Activated CD8-positive, alpha-beta T cell treated with anti-CD3 and anti-CD28 coated beads, Interleukin-2, amount 10 ng/mL, durations not matched to agents 7 days and 5 days (primary cell): Measurements from ENCODE around the gene FOXM1. TPM values are rescaled to one million over a fixed set of nuclear protein-coding genes. Genes with fewer than 3 reads are reported as not detected.

Experiments used
- ATAC-seq: fragments of 150-1000 bp; cut with Tn5 transposase; one replicate; pipeline ENCODE4 v1.10.0; 2021; ENCODE audit warnings: moderate library complexity
- CTCF ChIA-PET: fragments of 350-600 bp; sonication (Branson Sonifier 250); formaldehyde crosslinking; loops from one replicate; lab custom pipeline; 2021; ENCODE audit warnings: antibody characterized with exemption; lab: Charles Lee
- POLR2A ChIA-PET: fragments of 350-600 bp; sonication (Branson Sonifier 250); formaldehyde crosslinking; loops from one replicate; lab custom pipeline; 2021; ENCODE audit warnings: antibody characterized with exemption; lab: Charles Lee
- DNase-seq: peaks from one replicate; pipeline ENCODE4 v3.0.0-alpha.2; 2020
- H3K27ac Mint-ChIP-seq: one replicate; pipeline ENCODE4 v1.8.0; 2021; ENCODE audit warnings: mild to moderate bottlenecking, mixed read lengths
- H3K27me3 Mint-ChIP-seq: one replicate; pipeline ENCODE4 v1.8.0; 2021; ENCODE audit warnings: low read depth, mixed read lengths
- H3K36me3 Mint-ChIP-seq: one replicate; pipeline ENCODE4 v1.8.0; 2021; ENCODE audit warnings: low read depth, mixed read lengths
- H3K4me1 Mint-ChIP-seq: one replicate; pipeline ENCODE4 v1.8.0; 2021; ENCODE audit warnings: low read depth, mixed read lengths
- H3K4me3 Mint-ChIP-seq: one replicate; pipeline ENCODE4 v1.8.0; 2021; ENCODE audit warnings: mild to moderate bottlenecking, mixed read lengths
- H3K9me3 Mint-ChIP-seq: one replicate; pipeline ENCODE4 v1.8.0; 2022; ENCODE audit warnings: mixed read lengths; ENCODE audit not compliant: insufficient read depth
- total RNA-seq, 2 experiments: library from RNA; stranded (reverse); gene quantifications; one replicate each; pipeline ENCODE4 v1.2.3, GENCODE V29; 2021

The FOXM1 gene
- total RNA-seq, 2 experiments from 2014 or later = 138 to 142 TPM

GRCh38 chr12:2834581-2835491 is 42.1 kb downstream of the FOXM1 start, which contains the start of gene NRIP2:
Gene NRIP2 (minus strand): TSS chr12:2835035. CDS start chr12:2834983, 52 bp downstream.
- no peaks in the 10 kb centered on the region for H3K27me3 Mint-ChIP-seq
- no peak within 1 kb of the TSS for H3K27ac Mint-ChIP-seq
- no peak for DNase-seq
- no peak for ATAC-seq
- CTCF ChIA-PET = interaction anchor here (1.4 kb wide), 1 partner anchor 11 kb away, joined by 5 read pairs; no protein-coding TSS in a partner anchor
- POLR2A ChIA-PET = interaction anchor here (1.0 to 1.2 kb wide), 2 partner anchors 22 to 42 kb away, joined by 3 to 5 read pairs; partner anchors contain the start of genes FOXM1, ITFG2 and RHNO1
- H3K4me1 Mint-ChIP-seq = no peaks in the 10 kb centered on the region
- no peaks in the 10 kb centered on the region for H3K9me3 Mint-ChIP-seq
- no peak within 1 kb of the TSS for H3K4me3 Mint-ChIP-seq
- H3K36me3 Mint-ChIP-seq = peaks cover 17% of the 10 kb centered on the region

GRCh38 chr12:2833810-2834209 is 43.2 kb downstream of the FOXM1 start:
- Mint-ChIP-seq H3K9me3 (no peaks in the 10 kb centered on the region), H3K36me3 (peaks cover 14% of the 10 kb centered on the region), H3K27me3 (no peaks in the 10 kb centered on the region), H3K4me1 (no peaks in the 10 kb centered on the region), H3K27ac (no peak overlapping the region), H3K4me3 (no peak overlapping the region)
- CTCF ChIA-PET = interaction anchor here (1.3 to 1.4 kb wide), 2 partner anchors 12 to 20 kb away, joined by 3 to 5 read pairs; no protein-coding TSS in a partner anchor
- POLR2A ChIA-PET = interaction anchor here (1.2 kb wide), 1 partner anchor 21 kb away, joined by 3 read pairs; the partner anchor contains the start of gene ITFG2
- ATAC-seq = no peak
- DNase-seq = no peak

GRCh38 chr12:2833327-2833726 is 43.6 kb downstream of the FOXM1 start:
- Mint-ChIP-seq H3K27me3 (no peaks in the 10 kb centered on the region), H3K4me1 (no peaks in the 10 kb centered on the region), H3K36me3 (peaks cover 16% of the 10 kb centered on the region), H3K9me3 (no peaks in the 10 kb centered on the region), H3K4me3 (no peak overlapping the region), H3K27ac (no peak overlapping the region)
- ATAC-seq (no peak), DNase-seq (no peak)
- CTCF ChIA-PET = interaction anchor here (1.3 to 1.4 kb wide), 2 partner anchors 12 to 20 kb away, joined by 3 to 5 read pairs; no protein-coding TSS in a partner anchor
- POLR2A ChIA-PET = interaction anchor here (1.2 kb wide), 1 partner anchor 20 kb away, joined by 3 read pairs; the partner anchor contains the start of gene ITFG2

- Mint-ChIP-seq H3K9me3 (no peaks in the 10 kb centered on the region), H3K4me1 (no peaks in the 10 kb centered on the region), H3K27ac (peak overlapping the region; percentile 28), H3K27me3 (no peaks in the 10 kb centered on the region), H3K4me3 (no peak overlapping the region), H3K36me3 (peaks cover 20% of the 10 kb centered on the region)
- DNase-seq (no peak), ATAC-seq (no peak)
- ChIA-PET CTCF (interaction anchor here (1.3 kb wide), 1 partner anchor 21 kb away, joined by 3 read pairs; no protein-coding TSS in a partner anchor), POLR2A (no interaction called here)
These were observed 44.3 kb downstream of the FOXM1 start for GRCh38 chr12:2832550-2833127.

- CTCF ChIA-PET = interaction anchor here (0.7 kb wide), 1 partner anchor 16 kb away, joined by 3 read pairs; no protein-coding TSS in a partner anchor
- H3K27ac Mint-ChIP-seq = no peak overlapping the region
These were observed 47.7 kb downstream of the FOXM1 start for GRCh38 chr12:2829275-2829674.

GRCh38 chr12:2826721-2827515 is 50.1 kb downstream of the FOXM1 start:
- DNase-seq (no peak), ATAC-seq (no peak)
- ChIA-PET POLR2A (no interaction called here), CTCF (no interaction called here)
- H3K27me3 Mint-ChIP-seq = no peaks in the 10 kb centered on the region
- no peaks in the 10 kb centered on the region for H3K4me1 Mint-ChIP-seq
- H3K4me3 Mint-ChIP-seq = no peak overlapping the region
- H3K27ac Mint-ChIP-seq = no peak overlapping the region
- no peaks in the 10 kb centered on the region for H3K9me3 Mint-ChIP-seq
- H3K36me3 Mint-ChIP-seq = peaks cover 50% of the 10 kb centered on the region

More at GRCh38 chr12:2829275-2829674, 47.7 kb downstream of the FOXM1 start:
- Mint-ChIP-seq H3K27me3 (no peaks in the 10 kb centered on the region), H3K4me1 (no peaks in the 10 kb centered on the region), H3K36me3 (peaks cover 32% of the 10 kb centered on the region), H3K9me3 (no peaks in the 10 kb centered on the region), H3K4me3 (no peak overlapping the region)
- ATAC-seq = no peak
- POLR2A ChIA-PET = no interaction called here
- DNase-seq = no peak

GRCh38 chr12:2826036-2826435 is 50.9 kb downstream of the FOXM1 start:
- ChIA-PET POLR2A (no interaction called here), CTCF (no interaction called here)
- Mint-ChIP-seq H3K4me3 (no peak overlapping the region), H3K27ac (no peak overlapping the region), H3K9me3 (no peaks in the 10 kb centered on the region), H3K36me3 (peaks cover 52% of the 10 kb centered on the region), H3K4me1 (no peaks in the 10 kb centered on the region), H3K27me3 (no peaks in the 10 kb centered on the region)
- ATAC-seq (no peak), DNase-seq (no peak)

- no peak for ATAC-seq
- POLR2A ChIA-PET = no interaction called here
- Mint-ChIP-seq H3K27ac (peak overlapping the region; percentile 10), H3K36me3 (peaks cover 49% of the 10 kb centered on the region), H3K4me3 (no peak overlapping the region), H3K27me3 (no peaks in the 10 kb centered on the region), H3K9me3 (no peaks in the 10 kb centered on the region), H3K4me1 (no peaks in the 10 kb centered on the region)
- CTCF ChIA-PET = no interaction called here
- DNase-seq = no peak
These were observed 51.8 kb downstream of the FOXM1 start for GRCh38 chr12:2825132-2825531.

GRCh38 chr12:2824541-2824940 is 52.4 kb downstream of the FOXM1 start:
- POLR2A ChIA-PET = no interaction called here

GRCh38 chr12:2823483-2823882 is 53.5 kb downstream of the FOXM1 start:
- H3K9me3 Mint-ChIP-seq = no peaks in the 10 kb centered on the region
- no peaks in the 10 kb centered on the region for H3K4me1 Mint-ChIP-seq
- no peak overlapping the region for H3K4me3 Mint-ChIP-seq
- DNase-seq = no peak
- H3K27ac Mint-ChIP-seq = no peak overlapping the region
- ChIA-PET CTCF (no interaction called here), POLR2A (no interaction called here)
- no peaks in the 10 kb centered on the region for H3K27me3 Mint-ChIP-seq
- no peak for ATAC-seq
- peaks cover 50% of the 10 kb centered on the region for H3K36me3 Mint-ChIP-seq

More at GRCh38 chr12:2824541-2824940, 52.4 kb downstream of the FOXM1 start:
- no peak for ATAC-seq
- Mint-ChIP-seq H3K27me3 (no peaks in the 10 kb centered on the region), H3K36me3 (peaks cover 53% of the 10 kb centered on the region), H3K4me1 (no peaks in the 10 kb centered on the region), H3K4me3 (no peak overlapping the region), H3K27ac (no peak overlapping the region), H3K9me3 (no peaks in the 10 kb centered on the region)
- CTCF ChIA-PET = no interaction called here
- no peak for DNase-seq

GRCh38 chr12:2820432-2820831 is 56.5 kb downstream of the FOXM1 start:
- H3K4me3 Mint-ChIP-seq = no peak overlapping the region
- ChIA-PET CTCF (no interaction called here), POLR2A (interaction anchor here (1.0 kb wide), 1 partner anchor 79 kb away, joined by 3 read pairs; no protein-coding TSS in a partner anchor)
- H3K4me1 Mint-ChIP-seq = peaks cover 3% of the 10 kb centered on the region
- ATAC-seq = no peak
- H3K27ac Mint-ChIP-seq = peak overlapping the region; percentile 43
- H3K9me3 Mint-ChIP-seq = no peaks in the 10 kb centered on the region
- H3K27me3 Mint-ChIP-seq = no peaks in the 10 kb centered on the region
- H3K36me3 Mint-ChIP-seq = peaks cover 57% of the 10 kb centered on the region
- DNase-seq = no peak
